Choroid plexus epithelial cell (primary cell): ENCODE results near the gene CCDC107.

ENCODE experiments used
- DNase-seq: peaks from one replicate; pipeline ENCODE4 v3.0.0-alpha.2; 2010; ENCODE audit warnings: low read depth
- H3K4me3 ChIP-seq: 2 replicates; pipeline ENCODE4 v1.5.1; 2011; ENCODE audit warnings: low read depth, mild to moderate bottlenecking, control low read depth, low read length, moderate library complexity
- CTCF ChIP-seq: conservative IDR thresholded peaks from 2 replicates; pipeline ENCODE4 v1.5.1; 2011; ENCODE audit warnings: low read depth, mild to moderate bottlenecking, control low read depth, inconsistent platforms, low read length, moderate library complexity

The CCDC107 gene

GRCh38 chr9:35710818-35711500 is 52.9 kb downstream of the CCDC107 start:
- no peak for TF ChIP-seq CTCF
- no peak for DNase-seq
- no peak overlapping the region for H3K4me3 ChIP-seq
